Left ventricle myocardium inferior (tissue), 1 donor: ENCODE results near the gene GPR137C. TPM values are rescaled to one million over a fixed set of nuclear protein-coding genes. Genes with fewer than 3 reads are reported as not detected.

Source experiments
- DNase-seq: peaks from one replicate; pipeline ENCODE4 v3.0.0-alpha.2; 2020
- H3K27ac ChIP-seq: fragments of 200-600 bp; replicated peaks from 2 replicates; pipeline ENCODE4 v1.8.0; 2021
- H3K27me3 ChIP-seq: fragments of 200-600 bp; 2 replicates; pipeline ENCODE4 v1.8.0; 2021; ENCODE audit warnings: low read depth
- H3K36me3 ChIP-seq: fragments of 200-600 bp; 2 replicates; pipeline ENCODE4 v1.8.0; 2021
- H3K4me1 ChIP-seq: fragments of 200-600 bp; 2 replicates; pipeline ENCODE4 v1.8.0; 2021
- H3K4me3 ChIP-seq: fragments of 200-600 bp; 2 replicates; pipeline ENCODE4 v1.8.0; 2021; ENCODE audit warnings: mild to moderate bottlenecking, moderate library complexity
- H3K9me3 ChIP-seq: fragments of 200-600 bp; replicated peaks from 2 replicates; pipeline ENCODE4 v1.8.0; 2021
- intact Hi-C: fragments of 100-400 bp; cut with micrococcal nuclease; formaldehyde crosslinking; loops from one replicate; pipeline ENCODE4 v1.11.0; 2022
- total RNA-seq: library from RNA; stranded (reverse); fragmentation: NEBNext Ultra II Directional; extraction: Animal tissue kit (Norgen Biotek cat#: 25700); gene quantifications from one replicate; pipeline ENCODE4 v1.2.1, GENCODE V29; 2021
- TF ChIP-seq, protein P1 (sequence below): fragments of 200-600 bp; IDR thresholded peaks from 2 replicates; pipeline ENCODE4 v1.8.0; 2021; ENCODE audit warnings: antibody characterized with exemption, mild to moderate bottlenecking, borderline replicate concordance
- donor health status: DM: no; HTN: yes; CAD: no; lungs with severe emphysema.

The GPR137C gene
- total RNA-seq, 1 donor from 2014 or later: 1.2 TPM

DNA sequence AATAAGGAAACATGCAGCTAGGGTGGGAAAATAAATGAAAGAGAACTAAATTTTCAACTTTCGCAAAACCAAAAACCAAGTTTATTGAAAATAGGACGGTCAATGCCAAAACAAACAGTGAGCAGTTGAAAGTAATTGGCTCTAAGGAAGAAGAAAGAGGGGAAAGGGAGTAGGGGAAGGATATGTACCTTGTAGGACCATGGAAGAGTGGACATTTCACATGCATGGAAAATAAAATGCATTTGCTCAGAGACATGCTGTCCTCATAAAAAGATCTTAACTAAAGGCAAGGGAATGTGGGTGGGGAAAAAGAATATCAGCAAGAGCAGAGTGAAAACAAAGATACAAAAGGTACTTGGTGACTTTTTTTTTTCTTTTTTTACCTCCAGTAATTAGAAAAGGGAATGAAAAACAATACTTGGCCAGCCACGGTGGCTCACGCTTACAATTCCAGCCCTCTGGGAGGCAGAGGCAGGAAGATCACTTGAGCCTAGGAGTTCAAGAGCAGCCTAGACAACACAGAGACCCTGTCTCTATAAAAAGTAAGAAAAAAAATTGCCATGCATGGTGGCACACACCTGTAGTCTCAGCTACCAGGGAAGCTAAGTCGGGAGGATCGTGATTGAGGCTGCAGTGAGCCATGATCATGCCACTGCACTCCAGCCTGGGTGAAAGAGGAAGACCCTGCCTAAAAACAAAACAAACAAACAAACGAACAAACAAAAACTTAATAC is 6.9 kb upstream of the GPR137C start:
- H3K27me3 ChIP-seq: no peaks in the 10 kb centered on the region
- no peak overlapping the region for H3K27ac ChIP-seq
- H3K4me3 ChIP-seq: no peak overlapping the region
- DNase-seq: no peak
- H3K9me3 ChIP-seq: no peaks in the 10 kb centered on the region
- peaks cover 28% of the 10 kb centered on the region for H3K4me1 ChIP-seq
- H3K36me3 ChIP-seq: peaks cover 9% of the 10 kb centered on the region
- intact Hi-C loops: no loop called here
- TF ChIP-seq, protein P1, sequence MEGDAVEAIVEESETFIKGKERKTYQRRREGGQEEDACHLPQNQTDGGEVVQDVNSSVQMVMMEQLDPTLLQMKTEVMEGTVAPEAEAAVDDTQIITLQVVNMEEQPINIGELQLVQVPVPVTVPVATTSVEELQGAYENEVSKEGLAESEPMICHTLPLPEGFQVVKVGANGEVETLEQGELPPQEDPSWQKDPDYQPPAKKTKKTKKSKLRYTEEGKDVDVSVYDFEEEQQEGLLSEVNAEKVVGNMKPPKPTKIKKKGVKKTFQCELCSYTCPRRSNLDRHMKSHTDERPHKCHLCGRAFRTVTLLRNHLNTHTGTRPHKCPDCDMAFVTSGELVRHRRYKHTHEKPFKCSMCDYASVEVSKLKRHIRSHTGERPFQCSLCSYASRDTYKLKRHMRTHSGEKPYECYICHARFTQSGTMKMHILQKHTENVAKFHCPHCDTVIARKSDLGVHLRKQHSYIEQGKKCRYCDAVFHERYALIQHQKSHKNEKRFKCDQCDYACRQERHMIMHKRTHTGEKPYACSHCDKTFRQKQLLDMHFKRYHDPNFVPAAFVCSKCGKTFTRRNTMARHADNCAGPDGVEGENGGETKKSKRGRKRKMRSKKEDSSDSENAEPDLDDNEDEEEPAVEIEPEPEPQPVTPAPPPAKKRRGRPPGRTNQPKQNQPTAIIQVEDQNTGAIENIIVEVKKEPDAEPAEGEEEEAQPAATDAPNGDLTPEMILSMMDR: no peak

DNA sequence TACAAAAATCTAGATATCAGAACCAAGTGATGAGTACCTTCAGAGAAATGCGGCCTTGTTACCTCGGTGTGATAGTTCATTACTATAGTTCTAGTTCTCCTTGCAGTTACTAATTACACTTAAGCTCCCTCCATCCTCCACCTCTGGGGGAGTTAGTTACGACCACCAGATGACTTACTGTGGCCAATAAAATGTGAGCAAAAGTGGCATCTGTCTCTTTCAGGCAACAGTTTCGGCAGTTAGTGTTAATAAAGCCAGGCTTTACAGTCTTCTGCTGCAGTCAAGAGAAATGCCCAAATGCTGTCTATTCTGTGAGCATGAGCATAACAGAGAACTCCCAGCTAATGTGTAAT is 6.3 kb upstream of the GPR137C start:
- no peaks in the 10 kb centered on the region for H3K9me3 ChIP-seq
- H3K36me3 ChIP-seq: peaks cover 5% of the 10 kb centered on the region
- H3K4me1 ChIP-seq: peaks cover 33% of the 10 kb centered on the region
- H3K4me3 ChIP-seq: no peak overlapping the region
- H3K27ac ChIP-seq: no peak overlapping the region
- no peaks in the 10 kb centered on the region for H3K27me3 ChIP-seq
- TF ChIP-seq, protein P1: no peak
- intact Hi-C loops: no loop called here
- DNase-seq: no peak

DNA sequence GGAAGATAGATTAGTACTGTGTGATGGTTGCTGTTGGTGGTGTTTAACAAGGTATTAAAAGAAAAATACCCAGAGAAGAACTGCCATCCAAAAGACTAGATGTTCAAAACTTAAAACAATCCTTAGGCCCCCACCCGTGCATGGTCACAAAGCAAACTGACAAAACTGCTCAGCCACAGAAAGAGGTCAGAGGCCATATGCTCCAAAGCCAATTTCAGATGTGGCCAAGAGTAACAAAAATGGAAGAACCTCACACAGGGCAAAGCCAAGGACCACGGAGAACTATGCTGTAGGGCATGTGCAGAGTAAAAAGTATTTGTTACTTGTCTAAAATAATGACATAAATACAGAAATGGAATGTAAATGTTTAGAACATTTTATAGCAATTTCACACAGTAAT is 5.6 kb upstream of the GPR137C start:
- Histone ChIP-seq H3K27me3 (no peaks in the 10 kb centered on the region), H3K4me1 (peaks cover 41% of the 10 kb centered on the region), H3K36me3 (peaks cover 5% of the 10 kb centered on the region), H3K4me3 (no peak overlapping the region), H3K9me3 (no peaks in the 10 kb centered on the region), H3K27ac (no peak overlapping the region)
- TF ChIP-seq, protein P1: no peak
- intact Hi-C loops: no loop called here
- no peak for DNase-seq

DNA sequence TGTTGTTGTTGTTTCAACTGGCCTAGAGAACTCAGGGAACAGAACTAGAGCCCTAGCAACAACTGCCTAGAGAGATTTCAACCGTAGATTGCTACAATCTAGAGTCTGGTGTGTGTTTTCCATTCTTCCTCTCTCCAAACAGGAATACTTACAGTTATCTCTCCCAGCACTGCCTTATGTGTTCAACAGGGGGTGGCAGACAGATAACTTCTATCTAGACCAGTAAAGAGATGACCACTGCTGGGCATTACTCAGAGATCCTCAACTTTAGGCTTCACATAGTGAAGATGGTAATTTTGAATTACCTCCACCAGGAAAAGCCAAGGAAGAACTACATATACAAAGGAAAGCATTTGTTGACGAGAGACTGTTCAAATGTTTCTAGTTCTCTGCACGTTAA is 5.1 kb upstream of the GPR137C start:
- intact Hi-C loops: no loop called here
- Histone ChIP-seq H3K4me1 (peaks cover 43% of the 10 kb centered on the region), H3K36me3 (peaks cover 5% of the 10 kb centered on the region), H3K27ac (no peak overlapping the region), H3K9me3 (no peaks in the 10 kb centered on the region), H3K4me3 (no peak overlapping the region), H3K27me3 (no peaks in the 10 kb centered on the region)
- TF ChIP-seq, protein P1: no peak
- DNase-seq: no peak

DNA sequence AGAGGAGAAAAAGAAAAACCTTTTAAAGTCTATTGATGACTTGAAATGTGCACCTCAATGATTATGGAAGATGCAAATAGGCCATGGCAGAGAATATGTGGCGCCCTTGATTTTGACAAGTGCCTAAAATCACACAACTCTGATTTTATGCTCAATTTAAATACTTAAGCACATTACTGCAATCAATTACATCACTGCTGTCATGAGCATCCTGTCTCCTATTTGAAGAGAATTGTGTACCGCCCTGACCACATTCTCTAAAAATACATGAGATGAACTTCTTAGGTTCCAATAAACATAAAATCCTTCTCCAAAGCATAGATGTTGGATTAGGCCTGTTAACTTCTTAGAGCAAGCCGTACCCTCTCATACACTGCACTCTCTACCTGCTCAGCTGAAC is 2.0 kb upstream of the GPR137C start:
- Histone ChIP-seq H3K27me3 (no peaks in the 10 kb centered on the region), H3K36me3 (no peaks in the 10 kb centered on the region), H3K4me1 (peaks cover 57% of the 10 kb centered on the region), H3K4me3 (no peak overlapping the region), H3K9me3 (no peaks in the 10 kb centered on the region), H3K27ac (no peak overlapping the region)
- no peak for DNase-seq
- TF ChIP-seq, protein P1: no peak
- intact Hi-C loops: no loop called here
